Limb (tissue), 2 donors: Measurements from ENCODE around the gene PRKN.

Source experiments
- DNase-seq, 2 donors: peaks; one replicate each; pipeline ENCODE4 v3.0.0-alpha.2; 2016; ENCODE audit errors: extremely low spot score in 2 of 2

The PRKN gene

GRCh38 chr6:161743509-161744178 is 983.9 kb downstream of the PRKN start:
- no peak for DNase-seq

GRCh38 chr6:161740486-161740885 is 987.1 kb downstream of the PRKN start:
- no peak for DNase-seq

GRCh38 chr6:161736781-161737292 is 990.7 kb downstream of the PRKN start:
- DNase-seq = no peak

- DNase-seq = no peak
Measured at GRCh38 chr6:161736326-161736725, 991.2 kb downstream of the PRKN start.

- DNase-seq = no peak
Measured at GRCh38 chr6:161732594-161732993, 995.0 kb downstream of the PRKN start.

GRCh38 chr6:161727083-161727833 is 1000.3 kb downstream of the PRKN start:
- DNase-seq = no peak

- no peak for DNase-seq
Measured at GRCh38 chr6:161722394-161722793, 1005.2 kb downstream of the PRKN start.

- no peak for DNase-seq
Measured at GRCh38 chr6:161721511-161721910, 1006.1 kb downstream of the PRKN start.

- no peak for DNase-seq
Measured at GRCh38 chr6:161716176-161716575, 1011.4 kb downstream of the PRKN start.

- DNase-seq = no peak
Measured at GRCh38 chr6:161711938-161712337, 1015.6 kb downstream of the PRKN start.

- no peak for DNase-seq
Measured at GRCh38 chr6:161711515-161711914, 1016.1 kb downstream of the PRKN start.

- DNase-seq = no peak
Measured at GRCh38 chr6:161710698-161711097, 1016.9 kb downstream of the PRKN start.

- DNase-seq = no peak
Measured at GRCh38 chr6:161701056-161701455, 1026.5 kb downstream of the PRKN start.

GRCh38 chr6:161696801-161697200 is 1030.8 kb downstream of the PRKN start:
- DNase-seq = no peak

GRCh38 chr6:161694995-161695394 is 1032.6 kb downstream of the PRKN start:
- no peak for DNase-seq

- no peak for DNase-seq
Measured at GRCh38 chr6:161686655-161687054, 1040.9 kb downstream of the PRKN start.

GRCh38 chr6:161684731-161685475 is 1042.7 kb downstream of the PRKN start:
- no peak for DNase-seq

- DNase-seq = no peak
Measured at GRCh38 chr6:161683400-161683799, 1044.2 kb downstream of the PRKN start.

GRCh38 chr6:161682982-161683381 is 1044.6 kb downstream of the PRKN start:
- no peak for DNase-seq

- DNase-seq = no peak
Measured at GRCh38 chr6:161679980-161680538, 1047.5 kb downstream of the PRKN start.

GRCh38 chr6:161677188-161677587 is 1050.4 kb downstream of the PRKN start:
- DNase-seq = no peak

GRCh38 chr6:161676586-161676985 is 1051.0 kb downstream of the PRKN start:
- DNase-seq = no peak
